COLO829 (cell line): ENCODE measurements around the gene ACTR2.
"Not testable (repeated sequence)": the region's sequence is repeated elsewhere in the genome, so short reads cannot be mapped to it uniquely, and the experiment has no call there.

Experiments used
- DNase-seq: peaks from one replicate; pipeline ENCODE4 v3.0.0; 2012; ENCODE audit warnings: low spot score

ACTR2 gene

GRCh38 chr2:65228263-65228750 lies 676 bp downstream of the ACTR2 start:
- peak; percentile 21 for DNase-seq

- DNase-seq, result no peak
These were observed 3.5 kb downstream of the ACTR2 start for GRCh38 chr2:65231121-65231520.

GRCh38 chr2:65231892-65232477 lies 4.4 kb downstream of the ACTR2 start:
- DNase-seq, result no peak

GRCh38 chr2:65232636-65233035 lies 5.0 kb downstream of the ACTR2 start:
- no peak for DNase-seq

GRCh38 chr2:65240657-65241056 lies 13.0 kb downstream of the ACTR2 start:
- DNase-seq, result no peak

GRCh38 chr2:65244452-65244851 lies 16.8 kb downstream of the ACTR2 start:
- DNase-seq, result not testable (repeated sequence)

- DNase-seq, result no peak
These were observed 25.0 kb downstream of the ACTR2 start for GRCh38 chr2:65252640-65253039.

GRCh38 chr2:65255356-65255755 lies 27.7 kb downstream of the ACTR2 start:
- DNase-seq, result no peak

GRCh38 chr2:65256054-65256453 lies 28.4 kb downstream of the ACTR2 start:
- DNase-seq, result no peak

GRCh38 chr2:65257866-65258265 lies 30.2 kb downstream of the ACTR2 start:
- not testable (repeated sequence) for DNase-seq

GRCh38 chr2:65261676-65262075 lies 34.0 kb downstream of the ACTR2 start:
- no peak for DNase-seq

GRCh38 chr2:65263262-65263661 lies 35.6 kb downstream of the ACTR2 start:
- no peak for DNase-seq

- DNase-seq, result no peak
These were observed 36.4 kb downstream of the ACTR2 start for GRCh38 chr2:65263986-65264385.

- DNase-seq, result peak; percentile 40
These were observed 37.4 kb downstream of the ACTR2 start for GRCh38 chr2:65264821-65265670.

GRCh38 chr2:65265671-65266045 lies 38.0 kb downstream of the ACTR2 start:
- DNase-seq, result no peak

- DNase-seq, result no peak
These were observed 39.4 kb downstream of the ACTR2 start for GRCh38 chr2:65267008-65267407.

GRCh38 chr2:65268957-65269356 lies 41.3 kb downstream of the ACTR2 start:
- DNase-seq, result no peak

- no peak for DNase-seq
These were observed 45.7 kb downstream of the ACTR2 start for GRCh38 chr2:65273344-65273743.

- DNase-seq, result no peak
These were observed 47.7 kb downstream of the ACTR2 start for GRCh38 chr2:65275141-65275915.

GRCh38 chr2:65276609-65277008 lies 49.0 kb downstream of the ACTR2 start:
- DNase-seq, result no peak

- DNase-seq, result no peak
These were observed 49.5 kb downstream of the ACTR2 start for GRCh38 chr2:65277118-65277517.

GRCh38 chr2:65277791-65278483 lies 50.3 kb downstream of the ACTR2 start:
- DNase-seq, result no peak
